GM19238 (cell line): ENCODE data around the gene KCNH3.
A peak's percentile ranks its signal among the peaks of the same experiment; 100 is the strongest.

Experiments
- DNase-seq: peaks from one replicate; pipeline ENCODE4 v3.0.0; 2011; ENCODE audit warnings: low spot score; ENCODE audit not compliant: insufficient read length

Gene KCNH3

GRCh38 chr12:49559011-49559675 lies 20.3 kb downstream of the KCNH3 start:
- DNase-seq: no peak

GRCh38 chr12:49560695-49561094 lies 21.9 kb downstream of the KCNH3 start:
- no peak for DNase-seq

- DNase-seq: no peak
Measured at GRCh38 chr12:49562233-49562632, 23.4 kb downstream of the KCNH3 start.

- DNase-seq: no peak
Measured at GRCh38 chr12:49562831-49563230, 24.0 kb downstream of the KCNH3 start.

- no peak for DNase-seq
Measured at GRCh38 chr12:49563951-49564685, 25.3 kb downstream of the KCNH3 start.

GRCh38 chr12:49564686-49565405 lies 26.0 kb downstream of the KCNH3 start:
- DNase-seq: no peak

- no peak for DNase-seq
Measured at GRCh38 chr12:49565406-49566265, 26.8 kb downstream of the KCNH3 start.

- DNase-seq: no peak
Measured at GRCh38 chr12:49566361-49566760, 27.5 kb downstream of the KCNH3 start.

GRCh38 chr12:49567302-49567610 lies 28.4 kb downstream of the KCNH3 start:
- no peak for DNase-seq

GRCh38 chr12:49567611-49568441 lies 29.0 kb downstream of the KCNH3 start, which contains the start of gene MCRS1:
TSS of gene MCRS1 (minus strand) at chr12:49568142. CDS start at chr12:49566731, 1,411 bp downstream.
- DNase-seq: peak; percentile 93

GRCh38 chr12:49568442-49569162 lies 29.8 kb downstream of the KCNH3 start:
- no peak for DNase-seq

- no peak for DNase-seq
Measured at GRCh38 chr12:49577589-49578315, 38.9 kb downstream of the KCNH3 start.

- DNase-seq: no peak
Measured at GRCh38 chr12:49578471-49579112, 39.8 kb downstream of the KCNH3 start.

- peak; percentile 62 for DNase-seq
Measured at GRCh38 chr12:49580572-49581535, 42.0 kb downstream of the KCNH3 start.

- no peak for DNase-seq
Measured at GRCh38 chr12:49582201-49582600, 43.4 kb downstream of the KCNH3 start.

GRCh38 chr12:49582850-49583249 lies 44.0 kb downstream of the KCNH3 start:
- DNase-seq: no peak

GRCh38 chr12:49583366-49584094 lies 44.7 kb downstream of the KCNH3 start:
- DNase-seq: no peak
